PC-3 (cell line): ENCODE measurements around the gene CACNA1C. TPM values are rescaled to one million over a fixed set of nuclear protein-coding genes. Genes with fewer than 3 reads are reported as not detected.

Experiments
- ATAC-seq: fragments of 200-7000 bp; cut with Tn5 transposase; 2 replicates; pipeline ENCODE4 v1.9.1; 2020; ENCODE audit warnings: mild to moderate bottlenecking, moderate library complexity
- BruUV-seq: library from RNA; stranded (reverse); fragments of 400-500 nt; replicated peaks from 2 replicates; lab custom pipeline; 2021; lab: Mats Ljungman, UMichigan
- CTCF ChIA-PET: fragments of 300-600 bp; sonication (Branson Sonifier 250); formaldehyde crosslinking; loops from one replicate; lab custom pipeline; 2022; ENCODE audit warnings: antibody characterized with exemption; lab: Charles Lee
- POLR2A ChIA-PET: fragments of 300-600 bp; sonication (Branson Sonifier 250); formaldehyde crosslinking; loops from one replicate; lab custom pipeline; 2022; ENCODE audit warnings: antibody characterized with exemption; ENCODE audit not compliant: unreplicated experiment; lab: Charles Lee
- DNase-seq: peaks from one replicate; pipeline ENCODE4 v3.0.0-alpha.2; 2015
- H2AFZ ChIP-seq: fragments of 300-600 bp; sonication (generic); 2 replicates; pipeline ENCODE4 v1.6.0; 2016; ENCODE audit warnings: antibody characterized with exemption, low read length
- H3F3A ChIP-seq: fragments of 300-600 bp; sonication (generic); one replicate; pipeline ENCODE4 v1.6.0; 2017; ENCODE audit warnings: antibody characterized with exemption, low read length, control low read depth, mild to moderate bottlenecking; ENCODE audit not compliant: unreplicated experiment
- H3K27ac ChIP-seq: fragments of 300-600 bp; sonication (generic); 2 replicates; pipeline ENCODE4 v1.5.1; 2016; ENCODE audit warnings: mild to moderate bottlenecking, low read length
- H3K27me3 ChIP-seq: fragments of 300-600 bp; sonication (generic); 2 replicates; pipeline ENCODE4 v1.6.1; 2016; ENCODE audit warnings: low read length, mixed read lengths
- H3K36me3 ChIP-seq: fragments of 300-600 bp; sonication (generic); 2 replicates; pipeline ENCODE4 v1.6.1; 2016; ENCODE audit warnings: low read depth, mixed run types, low read length, mixed read lengths
- H3K4me1 ChIP-seq: fragments of 300-600 bp; sonication (generic); 2 replicates; pipeline ENCODE4 v1.5.1; 2016; ENCODE audit warnings: low read length; ENCODE audit not compliant: insufficient read depth
- H3K4me2 ChIP-seq: fragments of 300-600 bp; sonication (generic); 2 replicates; pipeline ENCODE4 v1.6.0; 2016; ENCODE audit warnings: low read length
- H3K4me3 ChIP-seq: fragments of 300-600 bp; sonication (generic); 2 replicates; pipeline ENCODE4 v1.5.1; 2016; ENCODE audit warnings: mild to moderate bottlenecking, low read length, mixed read lengths
- H3K79me2 ChIP-seq: fragments of 300-600 bp; sonication (generic); 2 replicates; pipeline ENCODE4 v1.6.1; 2017; ENCODE audit warnings: low read length, mixed read lengths
- H3K9ac ChIP-seq: fragments of 300-600 bp; sonication (generic); 2 replicates; pipeline ENCODE4 v1.6.0; 2016; ENCODE audit warnings: mild to moderate bottlenecking, low read length
- H3K9me2 ChIP-seq: fragments of 300-600 bp; sonication (generic); replicated peaks from 2 replicates; pipeline ENCODE4 v1.6.1; 2016; ENCODE audit warnings: mixed run types, low read length, mixed read lengths
- H3K9me3 ChIP-seq: fragments of 300-600 bp; sonication (generic); 2 replicates; pipeline ENCODE4 v1.6.1; 2016; ENCODE audit warnings: low read length, mixed read lengths
- H4K20me1 ChIP-seq: fragments of 300-600 bp; sonication (generic); 2 replicates; pipeline ENCODE4 v1.6.1; 2016; ENCODE audit warnings: low read length, mixed read lengths
- EZH2 ChIP-seq: fragments of 300-600 bp; sonication (generic); IDR thresholded peaks from one replicate; pipeline ENCODE4 v1.6.1; 2017; ENCODE audit warnings: antibody characterized with exemption, mild to moderate bottlenecking, low read length; ENCODE audit not compliant: unreplicated experiment
- EZH2phosphoT487 ChIP-seq: fragments of 300-600 bp; sonication (generic); IDR thresholded peaks from 2 replicates; pipeline ENCODE4 v1.6.1; 2018; ENCODE audit warnings: mild to moderate bottlenecking, antibody characterized with exemption, low read length, borderline replicate concordance
- intact Hi-C: fragments of 100-400 bp; cut with micrococcal nuclease; formaldehyde crosslinking; loops from 2 replicates; pipeline ENCODE4 v1.9.0; 2023
- total RNA-seq: library from RNA; depleted of rRNA; stranded (reverse); fragments of >200 nt; gene quantifications from 2 replicates; pipeline ENCODE4 v1.2.3, GENCODE V29; 2014
- TF ChIP-seq, protein P1 (sequence below): fragments of 300-600 bp; sonication (generic); conservative IDR thresholded peaks from 2 replicates; pipeline ENCODE4 v1.5.1; 2017; ENCODE audit warnings: antibody characterized with exemption, low read depth, mild to moderate bottlenecking, low read length

The CACNA1C gene
- total RNA-seq, 1 experiment from 2014 or later: not detected

GRCh38 chr12:2466211-2466610 is 413.4 kb downstream of the CACNA1C start:
- intact Hi-C loops: no loop called here
- no peak overlapping the region for H3K4me2 ChIP-seq
- TF ChIP-seq, protein P1, sequence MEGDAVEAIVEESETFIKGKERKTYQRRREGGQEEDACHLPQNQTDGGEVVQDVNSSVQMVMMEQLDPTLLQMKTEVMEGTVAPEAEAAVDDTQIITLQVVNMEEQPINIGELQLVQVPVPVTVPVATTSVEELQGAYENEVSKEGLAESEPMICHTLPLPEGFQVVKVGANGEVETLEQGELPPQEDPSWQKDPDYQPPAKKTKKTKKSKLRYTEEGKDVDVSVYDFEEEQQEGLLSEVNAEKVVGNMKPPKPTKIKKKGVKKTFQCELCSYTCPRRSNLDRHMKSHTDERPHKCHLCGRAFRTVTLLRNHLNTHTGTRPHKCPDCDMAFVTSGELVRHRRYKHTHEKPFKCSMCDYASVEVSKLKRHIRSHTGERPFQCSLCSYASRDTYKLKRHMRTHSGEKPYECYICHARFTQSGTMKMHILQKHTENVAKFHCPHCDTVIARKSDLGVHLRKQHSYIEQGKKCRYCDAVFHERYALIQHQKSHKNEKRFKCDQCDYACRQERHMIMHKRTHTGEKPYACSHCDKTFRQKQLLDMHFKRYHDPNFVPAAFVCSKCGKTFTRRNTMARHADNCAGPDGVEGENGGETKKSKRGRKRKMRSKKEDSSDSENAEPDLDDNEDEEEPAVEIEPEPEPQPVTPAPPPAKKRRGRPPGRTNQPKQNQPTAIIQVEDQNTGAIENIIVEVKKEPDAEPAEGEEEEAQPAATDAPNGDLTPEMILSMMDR: no peak
- TF ChIP-seq EZH2 (no peak), EZH2phosphoT487 (no peak)
- no peaks in the 10 kb centered on the region for H3K9me3 ChIP-seq
- H3K4me1 ChIP-seq: no peaks in the 10 kb centered on the region
- H2AFZ ChIP-seq: no peak overlapping the region
- peaks cover 80% of the 10 kb centered on the region for H3K27me3 ChIP-seq
- H4K20me1 ChIP-seq: no peaks in the 10 kb centered on the region
- DNase-seq: no peak
- no peak for ATAC-seq
- H3K9me2 ChIP-seq: no peaks in the 10 kb centered on the region
- H3K79me2 ChIP-seq: no peaks in the 10 kb centered on the region
- ChIA-PET POLR2A (no interaction called here), CTCF (no interaction called here)
- H3F3A ChIP-seq: no peaks in the 10 kb centered on the region
- BruUV-seq: no TSS peak
- no peak overlapping the region for H3K4me3 ChIP-seq
- H3K36me3 ChIP-seq: no peaks in the 10 kb centered on the region
- H3K9ac ChIP-seq: no peak overlapping the region
- H3K27ac ChIP-seq: no peak overlapping the region

GRCh38 chr12:2467447-2468195 is 414.8 kb downstream of the CACNA1C start:
- TF ChIP-seq EZH2: no peak
- TF ChIP-seq, protein P1: no peak
- TF ChIP-seq EZH2phosphoT487: no peak
- Histone ChIP-seq H3K9me2 (no peaks in the 10 kb centered on the region), H3K4me2 (no peak overlapping the region), H3K4me3 (no peak overlapping the region), H3K36me3 (no peaks in the 10 kb centered on the region), H3F3A (no peaks in the 10 kb centered on the region), H3K4me1 (no peaks in the 10 kb centered on the region), H3K27ac (no peak overlapping the region), H3K9me3 (no peaks in the 10 kb centered on the region), H4K20me1 (no peaks in the 10 kb centered on the region), H3K9ac (no peak overlapping the region), H3K79me2 (no peaks in the 10 kb centered on the region), H3K27me3 (peaks cover 74% of the 10 kb centered on the region), H2AFZ (no peak overlapping the region)
- BruUV-seq: no TSS peak
- CTCF ChIA-PET: no interaction called here
- DNase-seq: no peak
- intact Hi-C loops: no loop called here
- no peak for ATAC-seq
- POLR2A ChIA-PET: no interaction called here

GRCh38 chr12:2475984-2476383 is 423.2 kb downstream of the CACNA1C start:
- H3F3A ChIP-seq: no peaks in the 10 kb centered on the region
- H3K4me1 ChIP-seq: no peaks in the 10 kb centered on the region
- no peak for ATAC-seq
- no peak overlapping the region for H3K27ac ChIP-seq
- no peaks in the 10 kb centered on the region for H3K9me2 ChIP-seq
- intact Hi-C loops: no loop called here
- H2AFZ ChIP-seq: no peak overlapping the region
- no peak overlapping the region for H3K4me2 ChIP-seq
- H3K79me2 ChIP-seq: no peaks in the 10 kb centered on the region
- H3K27me3 ChIP-seq: peaks cover 24% of the 10 kb centered on the region; the same call in 1 of the 2 replicates
- no peak overlapping the region for H3K9ac ChIP-seq
- TF ChIP-seq, protein P1: no peak
- TF ChIP-seq EZH2phosphoT487 (no peak), EZH2 (no peak)
- ChIA-PET CTCF (no interaction called here), POLR2A (no interaction called here)
- no peaks in the 10 kb centered on the region for H4K20me1 ChIP-seq
- no peak for DNase-seq
- H3K9me3 ChIP-seq: no peaks in the 10 kb centered on the region
- no peaks in the 10 kb centered on the region for H3K36me3 ChIP-seq
- no TSS peak for BruUV-seq
- no peak overlapping the region for H3K4me3 ChIP-seq
